Transverse colon (tissue), 4 donors: ENCODE results near the gene GLP1R. TPM values are rescaled to one million over a fixed set of nuclear protein-coding genes. Genes with fewer than 3 reads are reported as not detected.

ENCODE experiments used
- DNase-seq: peaks from one replicate; pipeline ENCODE4 v3.0.0-alpha.2; 2019
- H3K27ac ChIP-seq, 4 donors: fragments of 200-600 bp; sonication (generic); 2 replicates each; pipeline ENCODE4 v1.5.1; 2016 to 2018; ENCODE audit warnings: inconsistent platforms in 4 of 4
- H3K27me3 ChIP-seq: fragments of 200-600 bp; sonication (generic); 2 replicates; pipeline ENCODE4 v1.5.1; 2017; ENCODE audit warnings: inconsistent platforms
- H3K36me3 ChIP-seq, 4 donors: fragments of 200-600 bp; sonication (generic); 2 replicates each; pipeline ENCODE4 v1.5.1; 2017 to 2019; ENCODE audit warnings: inconsistent platforms in 4 of 4
- H3K4me1 ChIP-seq, 4 donors: fragments of 200-600 bp; sonication (generic); 2 replicates each; pipeline ENCODE4 v1.5.1; 2017 to 2020; ENCODE audit warnings: inconsistent platforms in 4 of 4
- H3K4me3 ChIP-seq, 4 donors: fragments of 200-600 bp; sonication (generic); 1 replicate in 1 of 4; 2 replicates in 3 of 4; pipeline versions ENCODE4 v1.5.1 to v1.6.1; 2017 to 2019; ENCODE audit warnings: inconsistent platforms in 4 of 4
- H3K9me3 ChIP-seq, 2 donors: fragments of 200-600 bp; sonication (generic); 2 replicates each; pipeline ENCODE4 v1.5.1; 2017 to 2019; ENCODE audit warnings: inconsistent platforms in 2 of 2
- CTCF ChIP-seq, 5 experiments: fragments of 200-600 bp in 3 of 5; fragments of 450-650 bp in 2 of 5; sonication (generic) in 3 of 5; IDR thresholded peaks; 1 replicate in 2 of 5; 2 replicates in 3 of 5; pipeline ENCODE4 v1.5.1; 2016 to 2017; ENCODE audit warnings: antibody characterized with exemption in 5 of 5, inconsistent platforms in 3 of 5, mild to moderate bottlenecking in 2 of 5, moderate library complexity in 1 of 5
- EP300 ChIP-seq: sonication (generic); formaldehyde crosslinking; IDR thresholded peaks from one replicate; pipeline ENCODE4 v1.6.1; 2017; ENCODE audit warnings: antibody characterized with exemption, low read depth
- POLR2A ChIP-seq: fragments of 450-650 bp; IDR thresholded peaks from one replicate; pipeline ENCODE4 v1.6.1; 2016; ENCODE audit warnings: antibody characterized with exemption, mild to moderate bottlenecking, moderate library complexity
- POLR2AphosphoS5 ChIP-seq, 3 donors: sonication (generic); formaldehyde crosslinking; IDR thresholded peaks; one replicate each; pipeline ENCODE4 v1.6.1; 2016; ENCODE audit warnings: antibody characterized with exemption in 3 of 3
- WGBS, 2 donors: methylation state at CpG; one replicate each; pipeline ENCODE4 v1.1.5; 2018; ENCODE audit warnings: low coverage in 1 of 2; 5-methylcytosine and 5-hydroxymethylcytosine counted together
- in situ Hi-C, 4 donors: fragments of 200-750 bp; cut with MboI; loops; one replicate each; pipeline versions ENCODE4 v1.15.0 to v1.15.1; 2017; ENCODE audit warnings: low sequenced_read_pairs in 3 of 4, low pct_ligation_motif_present in 1 of 4, low pct_unique_long_range_greater_than_20kb in 1 of 4
- intact Hi-C: fragments of 100-400 bp; cut with DNase I; formaldehyde crosslinking; loops from one replicate; pipeline ENCODE4 v1.15.1; 2023; ENCODE audit warnings: low total_unique reads
- total RNA-seq, 4 donors: library from RNA; depleted of rRNA; stranded (reverse); fragments of >200 nt; gene quantifications; one replicate each; pipeline ENCODE4 v1.1.0, GENCODE V29; 2016

GLP1R gene
- total RNA-seq, 4 donors from 2014 or later: not detected

DNA sequence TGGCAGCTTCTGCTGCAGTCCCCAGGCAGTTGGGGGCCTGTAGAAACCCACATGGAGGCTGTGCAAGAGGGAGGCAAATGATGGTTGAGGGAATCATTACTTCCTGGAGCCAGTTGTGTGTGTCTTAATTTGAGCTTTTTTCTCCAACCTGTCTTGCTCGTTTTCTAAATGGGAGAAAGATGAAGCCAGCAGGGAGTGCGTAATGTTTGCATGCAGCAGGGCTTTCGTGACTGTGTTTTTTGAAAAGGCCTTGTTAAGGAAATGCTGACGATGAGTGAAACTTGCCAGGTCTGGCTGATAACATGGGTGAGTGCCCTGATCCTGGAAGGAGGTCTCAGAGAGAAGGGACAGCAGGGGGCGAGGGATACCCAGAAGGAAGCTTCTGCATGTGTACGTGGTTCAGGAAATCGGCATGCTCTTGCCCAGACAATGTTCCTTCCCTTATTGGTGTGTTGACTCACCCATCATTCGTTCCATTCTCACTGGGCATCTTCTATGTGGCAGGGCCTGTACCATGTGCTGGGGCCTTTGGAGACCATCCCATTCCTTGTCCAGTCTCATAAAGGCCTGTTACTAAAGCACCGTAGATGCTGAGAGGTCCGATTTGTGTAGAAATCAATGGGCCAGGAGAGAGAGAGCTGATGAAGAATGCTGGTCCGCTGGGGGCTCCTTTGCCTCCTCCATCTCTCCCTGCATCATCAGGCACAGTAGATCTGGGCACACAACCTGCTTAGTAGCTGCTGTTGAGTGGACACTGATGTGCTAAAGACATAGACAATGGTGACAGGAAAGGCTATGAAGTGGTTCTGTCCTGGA is 27.4 kb downstream of the GLP1R start:
- no peak for DNase-seq
- Histone ChIP-seq H3K27me3 (no peaks in the 10 kb centered on the region), H3K4me1 (no peaks in the 10 kb centered on the region), H3K36me3 (no peaks in the 10 kb centered on the region), H3K4me3 (no peak overlapping the region), H3K9me3 (no peaks in the 10 kb centered on the region), H3K27ac (no peak overlapping the region)
- TF ChIP-seq EP300 (no peak), CTCF (IDR thresholded peaks at IDR 0.05) (no peak), POLR2A (no peak), POLR2AphosphoS5 (IDR thresholded peaks at IDR 0.05) (no peak)
- in situ Hi-C loops (no loop called here), intact Hi-C loops (no loop called here)
- WGBS, 2 donors: 79 to 84% methylated on average over 5 to 11 of the region's 11 CpGs

DNA sequence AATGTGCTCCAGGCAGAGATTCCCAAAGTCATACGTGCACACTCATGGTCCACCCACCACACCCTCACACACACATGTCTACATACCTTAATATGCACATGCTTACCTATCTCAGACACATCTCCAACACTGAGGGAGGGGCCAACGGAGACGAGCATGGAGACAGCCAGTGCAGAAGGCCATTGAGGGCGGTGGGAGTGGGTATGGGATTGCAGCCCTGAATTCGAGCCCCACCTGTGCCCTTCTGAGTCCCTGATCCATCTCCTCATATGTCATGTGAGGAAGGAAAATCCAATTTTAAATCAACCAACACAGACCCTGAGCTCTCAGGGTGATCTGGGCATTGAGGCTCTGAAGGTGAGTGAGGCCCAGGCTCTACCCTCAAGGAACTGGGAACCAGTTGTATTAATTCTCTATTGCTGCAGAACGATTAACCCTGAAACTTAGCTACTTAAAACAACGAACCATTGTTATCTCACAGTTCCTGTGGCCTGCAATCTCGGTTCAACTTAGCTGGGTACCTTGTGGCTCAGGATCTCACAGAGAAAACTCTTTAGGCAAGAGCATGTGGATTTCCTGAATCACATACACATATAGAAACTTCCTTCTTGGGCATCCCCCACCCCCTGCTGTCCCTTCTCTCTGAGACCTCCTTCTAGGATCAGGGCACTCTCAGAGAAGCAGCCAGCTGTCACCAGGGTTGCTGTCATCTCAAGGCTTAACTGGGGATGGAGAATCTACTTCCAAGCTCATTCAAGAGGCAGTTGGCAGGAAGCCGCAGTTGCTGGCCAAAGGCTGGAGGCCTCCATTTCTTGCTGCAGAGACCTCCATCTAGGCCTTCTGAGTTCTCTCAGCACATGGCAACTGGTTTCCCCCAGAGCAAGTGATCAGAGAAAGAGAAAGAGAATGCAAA is 28.3 kb downstream of the GLP1R start:
- H3K9me3 ChIP-seq: no peaks in the 10 kb centered on the region
- intact Hi-C loops: no loop called here
- no peaks in the 10 kb centered on the region for H3K36me3 ChIP-seq
- WGBS, 2 donors: 49 to 84% methylated on average over 5 to 9 of the region's 9 CpGs
- no peak for DNase-seq
- no peaks in the 10 kb centered on the region for H3K4me1 ChIP-seq
- H3K27me3 ChIP-seq: no peaks in the 10 kb centered on the region
- TF ChIP-seq POLR2A (no peak), POLR2AphosphoS5 (IDR thresholded peaks at IDR 0.05) (no peak), CTCF (IDR thresholded peaks at IDR 0.05) (no peak), EP300 (no peak)
- in situ Hi-C loops: no loop called here
- H3K27ac ChIP-seq: no peak overlapping the region
- no peak overlapping the region for H3K4me3 ChIP-seq

- WGBS, 2 donors: 76 to 82% methylated on average over 5 to 11 of the region's 11 CpGs
- DNase-seq: no peak
- no peak overlapping the region for H3K27ac ChIP-seq
- H3K27me3 ChIP-seq: no peaks in the 10 kb centered on the region
- no peaks in the 10 kb centered on the region for H3K4me1 ChIP-seq
- intact Hi-C loops (no loop called here), in situ Hi-C loops (no loop called here)
- H3K4me3 ChIP-seq: no peak overlapping the region
- H3K9me3 ChIP-seq: no peaks in the 10 kb centered on the region
- no peaks in the 10 kb centered on the region for H3K36me3 ChIP-seq
- TF ChIP-seq POLR2A (no peak), POLR2AphosphoS5 (IDR thresholded peaks at IDR 0.05) (no peak), CTCF (IDR thresholded peaks at IDR 0.05) (no peak), EP300 (no peak)
These were observed 29.5 kb downstream of the GLP1R start for GRCh38 chr6:39077882-39078594.

GRCh38 chr6:39078695-39079094 is 30.1 kb downstream of the GLP1R start:
- Histone ChIP-seq H3K27me3 (no peaks in the 10 kb centered on the region), H3K4me3 (no peak overlapping the region), H3K4me1 (no peaks in the 10 kb centered on the region), H3K9me3 (no peaks in the 10 kb centered on the region), H3K27ac (no peak overlapping the region), H3K36me3 (no peaks in the 10 kb centered on the region)
- intact Hi-C loops: no loop called here
- in situ Hi-C loops: no loop called here
- 71 to 100% methylated on average over 1 to 3 of the region's 3 CpGs for WGBS, 2 donors
- no peak for TF ChIP-seq EP300
- DNase-seq: no peak
